ENCODE results near the gene SERPINB6. TPM values are rescaled to one million over a fixed set of nuclear protein-coding genes. Genes with fewer than 3 reads are reported as not detected.

SERPINB6 gene
- total and polyA plus RNA-seq, 2 of the 4 experiments (the other 2 are of a cell fraction), result 37.1 to 91.1 TPM

DNA sequence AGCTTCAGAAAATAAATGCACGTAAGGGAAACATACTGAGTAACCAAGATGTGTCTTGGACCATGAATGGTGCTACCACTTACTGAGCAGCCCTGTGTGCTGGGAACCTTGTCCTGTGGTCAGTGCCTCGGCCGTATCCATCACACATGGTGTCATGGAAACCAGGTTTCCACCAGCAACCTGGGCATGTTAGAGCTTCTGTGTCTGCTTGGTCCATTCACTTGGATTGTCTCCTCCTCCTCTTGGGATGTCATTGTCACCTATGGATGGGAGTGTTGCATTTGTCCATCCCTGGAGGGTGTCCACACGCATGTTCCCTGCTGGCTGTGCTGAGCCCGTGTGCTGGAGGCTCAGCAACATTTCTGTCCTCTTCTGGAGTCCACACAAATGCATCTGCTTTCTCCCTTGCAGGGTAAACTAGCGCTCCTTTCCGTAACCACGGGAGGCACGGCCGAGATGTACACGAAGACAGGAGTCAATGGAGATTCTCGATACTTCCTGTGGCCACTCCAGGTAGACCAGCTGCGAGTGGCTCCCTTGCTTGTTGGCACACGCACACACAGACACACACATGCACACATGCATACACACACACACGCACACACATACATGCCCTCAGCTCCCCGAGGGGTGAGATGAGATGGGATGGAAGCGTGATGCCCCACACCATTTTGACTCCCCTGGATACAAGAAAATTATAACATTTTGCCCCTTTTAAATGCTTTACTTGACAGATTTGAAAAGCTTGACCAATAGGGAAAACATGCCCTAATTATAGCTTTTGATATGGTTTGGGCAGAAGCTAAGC is 45.3 kb upstream of the SERPINB6 start (continued):
- no peak for TF ChIP-seq SMC3 (IDR thresholded peaks at IDR 0.05; ENCODE audit: low read depth, low read length)

DNA sequence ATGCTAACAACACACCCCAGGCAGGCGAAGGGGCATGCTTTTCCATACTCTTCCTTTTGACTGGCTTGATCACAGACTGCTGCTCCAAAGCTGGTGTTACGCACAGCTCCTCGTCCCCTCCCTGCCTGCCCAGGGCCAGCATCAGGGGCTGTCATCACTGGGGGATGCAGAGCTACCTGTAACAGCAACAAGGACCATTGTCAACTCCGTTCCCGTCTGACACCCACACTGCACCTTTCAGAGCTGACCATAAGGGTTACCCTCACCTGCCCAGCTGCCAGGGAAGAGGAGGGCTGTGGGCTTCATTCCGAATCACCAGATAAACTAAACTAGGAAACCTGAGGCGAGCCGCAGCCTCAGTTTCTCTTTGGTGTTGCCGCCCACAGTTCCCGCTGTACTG is 43.8 kb upstream of the SERPINB6 start:
- in situ Hi-C loops (cut with MboI; ENCODE audit: low sequenced_read_pairs), result no loop called here

More for the DNA sequence above, 43.8 kb upstream of the SERPINB6 start:
- Histone ChIP-seq H2AFZ (replicated peaks; ENCODE audit: low read length, poor library complexity) (no peak overlapping the region), H3K23ac (ENCODE audit: low read depth, low read length) (no peak overlapping the region), H4K20me1 (ENCODE audit: insufficient read depth, low read length) (no peaks in the 10 kb centered on the region), H3K9me3 (ENCODE audit: control insufficient read depth, insufficient read depth, low read length) (peaks cover 5% of the 10 kb centered on the region), H3K56ac (ENCODE audit: extremely low read depth, insufficient read depth, low read length) (no peak overlapping the region), H2BK120ac (ENCODE audit: low read depth, low read length) (no peak overlapping the region), H2AK9ac (replicated peaks; ENCODE audit: low read depth, low read length, poor library complexity) (no peak overlapping the region), H3K18ac (ENCODE audit: low read depth, low read length) (no peak overlapping the region), H2BK15ac (ENCODE audit: low read depth, low read length) (no peak overlapping the region), H3K36me3 (ENCODE audit: control insufficient read depth, insufficient read depth, low read length) (peaks cover 37% of the 10 kb centered on the region), H3K27me3 (ENCODE audit: control insufficient read depth, insufficient read depth, low read length) (no peaks in the 10 kb centered on the region), H3K4me1 (ENCODE audit: control insufficient read depth, insufficient read depth, low read length) (0 out of 2 replicates have a peak, but pooled peaks cover 3% of the 10 kb centered on the region), H3K14ac (replicated peaks; ENCODE audit: low read depth, low read length) (no peak overlapping the region), H2BK20ac (ENCODE audit: low read depth, low read length) (no peak overlapping the region), H3K4me3 (ENCODE audit: insufficient read depth, low read depth, low read length) (no peak overlapping the region), H2AK5ac (ENCODE audit: low read depth, low read length) (no peak overlapping the region), H3K4ac (ENCODE audit: low read depth, low read length) (no peak overlapping the region), H3K27ac (ENCODE audit: insufficient read depth, low read length) (no peak overlapping the region), H4K5ac (ENCODE audit: low read depth, low read length) (no peak overlapping the region), H3K79me1 (ENCODE audit: low read depth in 1 of 2, low read length in 2 of 2) (no peaks in the 10 kb centered on the region), H3K4me2 (ENCODE audit: low read depth, low read length) (no peak overlapping the region), H2BK5ac (ENCODE audit: low read depth, low read length, poor library complexity, severe bottlenecking) (no peak overlapping the region), H3K9ac (ENCODE audit: low read depth, low read length) (no peak overlapping the region), H3K9me1 (ENCODE audit: insufficient read depth, low read length) (peaks cover 13% of the 10 kb centered on the region), H4K91ac (ENCODE audit: insufficient read depth, low read depth, low read length) (no peak overlapping the region), H4K8ac (ENCODE audit: low read depth in 2 of 2, low read length in 2 of 2) (no peak overlapping the region)
- dilution Hi-C loops (cut with HindIII; ENCODE audit: low sequenced_read_pairs, unreplicated experiment) (no loop called here), intact Hi-C loops (cut with micrococcal nuclease) (no loop called here)
- DNase-seq (no peak), ATAC-seq (ENCODE audit: low read depth) (no peak)
- BruUV-seq (replicated peaks), result no TSS peak
- no peak for TF ChIP-seq CEBPB (IDR thresholded peaks at IDR 0.05; ENCODE audit: low read depth, low read length)
- no peak for TF ChIP-seq MAZ (IDR thresholded peaks at IDR 0.05; ENCODE audit: borderline replicate concordance, low read depth, low read length)
- TF ChIP-seq FOS (IDR thresholded peaks at IDR 0.05; ENCODE audit: low read depth, low read length), result no peak
- WGBS, 2 experiments (ENCODE audit: extremely low coverage in 2 of 2, insufficient read length in 1 of 2), result 90% methylated on average over 2 of the region's 10 CpGs; no CpG with 5 or more reads in 1 of the 2 experiments
- CTCF ChIA-PET, result no interaction called here
- POLR2A ChIA-PET (ENCODE audit: unreplicated experiment), result no interaction called here
